Liver (tissue), 9 donors: ENCODE data around the gene ZNF157. TPM values are rescaled to one million over a fixed set of nuclear protein-coding genes. Genes with fewer than 3 reads are reported as not detected.
A peak's percentile ranks its signal among the peaks of the same experiment; 100 is the strongest.

Experiments used
- DNase-seq: peaks from one replicate; pipeline ENCODE4 v3.0.0-alpha.2; 2017; ENCODE audit warnings: low spot score
- H3K27ac ChIP-seq, 2 donors: one replicate each; pipeline ENCODE4 v1.7.0; 2013; ENCODE audit warnings: inconsistent platforms in 2 of 2, low read length in 2 of 2, control low read depth in 1 of 2, low read depth in 1 of 2, mild to moderate bottlenecking in 1 of 2
- H3K27me3 ChIP-seq, 4 donors: one replicate each; pipeline versions ENCODE4 v1.6.1 to v1.7.0; 2013; ENCODE audit warnings: low read length in 3 of 4, inconsistent platforms in 1 of 4, mild to moderate bottlenecking in 1 of 4, moderate library complexity in 1 of 4; ENCODE audit not compliant: control insufficient read depth in 4 of 4, insufficient read depth in 4 of 4
- H3K36me3 ChIP-seq, 4 donors: one replicate each; pipeline versions ENCODE4 v1.6.1 to v1.7.0; 2013; ENCODE audit warnings: low read length in 3 of 4, mild to moderate bottlenecking in 3 of 4, low read depth in 1 of 4, moderate library complexity in 1 of 4; ENCODE audit not compliant: control insufficient read depth in 4 of 4, insufficient read depth in 3 of 4
- H3K4me1 ChIP-seq, 4 donors: one replicate each; pipeline versions ENCODE4 v1.6.1 to v1.7.0; 2013; ENCODE audit warnings: low read length in 3 of 4, mild to moderate bottlenecking in 3 of 4, moderate library complexity in 1 of 4; ENCODE audit not compliant: control insufficient read depth in 4 of 4, insufficient read depth in 4 of 4
- H3K4me3 ChIP-seq, 3 donors: one replicate each; pipeline versions ENCODE4 v1.6.1 to v1.7.0; 2013; ENCODE audit warnings: low read length in 3 of 3, control low read depth in 1 of 3, low read depth in 1 of 3, mild to moderate bottlenecking in 1 of 3
- H3K9ac ChIP-seq, 2 donors: one replicate each; pipeline ENCODE4 v1.7.0; 2013; ENCODE audit warnings: low read length in 2 of 2, mild to moderate bottlenecking in 2 of 2, moderate library complexity in 2 of 2, control low read depth in 1 of 2, low read depth in 1 of 2
- H3K9me3 ChIP-seq, 4 donors: one replicate each; pipeline versions ENCODE4 v1.6.1 to v1.7.0; 2013; ENCODE audit warnings: low read length in 3 of 4; ENCODE audit not compliant: control insufficient read depth in 4 of 4
- CTCF ChIP-seq: fragments of 150-350 bp; IDR thresholded peaks from 2 replicates; pipeline ENCODE4 v1.5.1; 2017; ENCODE audit warnings: improper control_type of control experiment, low read depth, low read length; ENCODE audit not compliant: missing input control
- FOXA1 ChIP-seq: IDR thresholded peaks from 2 replicates; pipeline ENCODE4 v1.6.1; 2016; ENCODE audit warnings: antibody characterized with exemption
- FOXA2 ChIP-seq: IDR thresholded peaks from 2 replicates; pipeline ENCODE4 v1.6.1; 2016; ENCODE audit warnings: antibody characterized with exemption
- GABPA ChIP-seq, 2 donors: IDR thresholded peaks in 1 of 2; conservative IDR thresholded peaks in 1 of 2; 2 replicates each; pipeline ENCODE4 v1.6.1; 2016; ENCODE audit warnings: antibody characterized with exemption in 2 of 2, mild to moderate bottlenecking in 1 of 2, moderate library complexity in 1 of 2
- HNF4A ChIP-seq, 2 donors: conservative IDR thresholded peaks; 2 replicates each; pipeline ENCODE4 v1.6.1; 2016; ENCODE audit warnings: antibody characterized with exemption in 2 of 2, mild to moderate bottlenecking in 2 of 2
- HNF4G ChIP-seq: IDR thresholded peaks from 2 replicates; pipeline ENCODE4 v1.6.1; 2016; ENCODE audit warnings: antibody characterized with exemption
- JUND ChIP-seq, 2 donors: IDR thresholded peaks; 2 replicates each; pipeline ENCODE4 v1.6.1; 2016; ENCODE audit warnings: antibody characterized with exemption in 2 of 2
- NR2F2 ChIP-seq: IDR thresholded peaks from 2 replicates; pipeline ENCODE4 v1.6.1; 2016; ENCODE audit warnings: antibody characterized with exemption
- RAD21 ChIP-seq, 2 donors: IDR thresholded peaks; 2 replicates each; pipeline ENCODE4 v1.6.1; 2016; ENCODE audit warnings: antibody characterized with exemption in 2 of 2, mild to moderate bottlenecking in 2 of 2
- REST ChIP-seq: IDR thresholded peaks from 2 replicates; pipeline ENCODE4 v1.6.1; 2016; ENCODE audit warnings: antibody characterized with exemption, mild to moderate bottlenecking
- RXRA ChIP-seq, 2 donors: IDR thresholded peaks; 2 replicates each; pipeline ENCODE4 v1.6.1; 2017 to 2018; ENCODE audit warnings: antibody characterized with exemption in 2 of 2, mild to moderate bottlenecking in 1 of 2
- SP1 ChIP-seq: IDR thresholded peaks from 2 replicates; pipeline ENCODE4 v1.6.1; 2018; ENCODE audit warnings: antibody characterized with exemption, mild to moderate bottlenecking
- TAF1 ChIP-seq: conservative IDR thresholded peaks from 2 replicates; pipeline ENCODE4 v1.6.1; 2016; ENCODE audit warnings: antibody characterized with exemption, mild to moderate bottlenecking
- YY1 ChIP-seq: IDR thresholded peaks from 2 replicates; pipeline ENCODE4 v1.6.1; 2016; ENCODE audit warnings: antibody characterized with exemption, mild to moderate bottlenecking
- WGBS: extraction: QIAGEN DNeasy Blood & Tissue Kit; methylation state at CpG from one replicate; pipeline ENCODE4 v1.1.7; 2013; 5-methylcytosine and 5-hydroxymethylcytosine counted together
- polyA plus RNA-seq, 2 donors: library from polyadenylated mRNA; stranded (reverse) in 1 of 2; unstranded in 1 of 2; fragments of 200-250 nt in 1 of 2; fragments of >200 nt in 1 of 2; fragmentation: Nextera tagmentation in 1 of 2; extraction: Ambion mirVana in 1 of 2; gene quantifications; one replicate each; pipeline versions ENCODE4 v1.2.1 to v1.2.3, GENCODE V29; 2013 to 2015
- total RNA-seq, 2 donors: library from RNA; depleted of rRNA; stranded (reverse); fragments of >200 nt; gene quantifications; one replicate each; pipeline ENCODE4 v1.2.3, GENCODE V29; 2014
- TF ChIP-seq, protein P1 (sequence below): IDR thresholded peaks from 2 replicates; pipeline ENCODE4 v1.6.1; 2016; ENCODE audit warnings: antibody characterized with exemption
- TF ChIP-seq, protein P2 (sequence below): IDR thresholded peaks from 2 replicates; pipeline ENCODE4 v1.6.1; 2016; ENCODE audit warnings: antibody characterized with exemption
- TF ChIP-seq, protein P3 (sequence below): IDR thresholded peaks from 2 replicates; pipeline ENCODE4 v1.6.1; 2016; ENCODE audit warnings: antibody characterized with exemption
- donor health status: healthy.
- donor health status: healthy.
- donor health status: healthy.
- donor health status: healthy.
- donor health status: healthy.

The ZNF157 gene
- total and polyA plus RNA-seq, 4 donors, result 0.05 TPM; not detected in 3

- no peak for DNase-seq
- H3K9ac ChIP-seq, result no peak overlapping the region
- 94% methylated on average over 2 of the region's 2 CpGs for WGBS
- H3K9me3 ChIP-seq, result peaks cover 12 to 44% (median 37%) of the 10 kb centered on the region in 4 donors
- no peak overlapping the region for H3K27ac ChIP-seq
- peaks cover 0 to 21% (median 14%) of the 10 kb centered on the region in 4 donors for H3K36me3 ChIP-seq
- no peaks in the 10 kb centered on the region for H3K27me3 ChIP-seq
- H3K4me1 ChIP-seq, result no peaks in the 10 kb centered on the region
- peak overlapping the region in 1 of 3 donors; percentile 47 for H3K4me3 ChIP-seq
- TF ChIP-seq GABPA (IDR thresholded peaks at IDR 0.05 in 1 of 2, conservative IDR thresholded peaks at IDR 0.05 in 1 of 2) (no peak), FOXA1 (no peak), RAD21 (IDR thresholded peaks at IDR 0.05) (no peak), NR2F2 (no peak), RXRA (IDR thresholded peaks at IDR 0.05) (no peak), HNF4A (conservative IDR thresholded peaks at IDR 0.05) (no peak), JUND (IDR thresholded peaks at IDR 0.05) (no peak), SP1 (no peak), FOXA2 (no peak), YY1 (no peak), TAF1 (no peak)
- TF ChIP-seq, protein P1, sequence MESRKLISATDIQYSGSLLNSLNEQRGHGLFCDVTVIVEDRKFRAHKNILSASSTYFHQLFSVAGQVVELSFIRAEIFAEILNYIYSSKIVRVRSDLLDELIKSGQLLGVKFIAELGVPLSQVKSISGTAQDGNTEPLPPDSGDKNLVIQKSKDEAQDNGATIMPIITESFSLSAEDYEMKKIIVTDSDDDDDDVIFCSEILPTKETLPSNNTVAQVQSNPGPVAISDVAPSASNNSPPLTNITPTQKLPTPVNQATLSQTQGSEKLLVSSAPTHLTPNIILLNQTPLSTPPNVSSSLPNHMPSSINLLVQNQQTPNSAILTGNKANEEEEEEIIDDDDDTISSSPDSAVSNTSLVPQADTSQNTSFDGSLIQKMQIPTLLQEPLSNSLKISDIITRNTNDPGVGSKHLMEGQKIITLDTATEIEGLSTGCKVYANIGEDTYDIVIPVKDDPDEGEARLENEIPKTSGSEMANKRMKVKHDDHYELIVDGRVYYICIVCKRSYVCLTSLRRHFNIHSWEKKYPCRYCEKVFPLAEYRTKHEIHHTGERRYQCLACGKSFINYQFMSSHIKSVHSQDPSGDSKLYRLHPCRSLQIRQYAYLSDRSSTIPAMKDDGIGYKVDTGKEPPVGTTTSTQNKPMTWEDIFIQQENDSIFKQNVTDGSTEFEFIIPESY, result no peak
- TF ChIP-seq, protein P2, sequence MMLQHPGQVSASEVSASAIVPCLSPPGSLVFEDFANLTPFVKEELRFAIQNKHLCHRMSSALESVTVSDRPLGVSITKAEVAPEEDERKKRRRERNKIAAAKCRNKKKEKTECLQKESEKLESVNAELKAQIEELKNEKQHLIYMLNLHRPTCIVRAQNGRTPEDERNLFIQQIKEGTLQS, result no peak
- TF ChIP-seq, protein P3, sequence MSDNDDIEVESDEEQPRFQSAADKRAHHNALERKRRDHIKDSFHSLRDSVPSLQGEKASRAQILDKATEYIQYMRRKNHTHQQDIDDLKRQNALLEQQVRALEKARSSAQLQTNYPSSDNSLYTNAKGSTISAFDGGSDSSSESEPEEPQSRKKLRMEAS, result no peak
Observed at GRCh38 chrX:47446431-47446830, 76.1 kb downstream of the ZNF157 start.

GRCh38 chrX:47446971-47447370 lies 76.6 kb downstream of the ZNF157 start:
- H3K27ac ChIP-seq, result no peak overlapping the region
- no peaks in the 10 kb centered on the region for H3K27me3 ChIP-seq
- peaks cover 12 to 44% (median 38%) of the 10 kb centered on the region in 4 donors for H3K9me3 ChIP-seq
- H3K4me1 ChIP-seq, result no peaks in the 10 kb centered on the region
- peak overlapping the region in 1 of 3 donors; percentile 12 for H3K4me3 ChIP-seq
- H3K9ac ChIP-seq, result no peak overlapping the region
- TF ChIP-seq HNF4G (no peak), FOXA2 (no peak), REST (no peak), HNF4A (conservative IDR thresholded peaks at IDR 0.05) (no peak), GABPA (IDR thresholded peaks at IDR 0.05 in 1 of 2, conservative IDR thresholded peaks at IDR 0.05 in 1 of 2) (no peak), TAF1 (no peak), CTCF (no peak), YY1 (no peak), JUND (IDR thresholded peaks at IDR 0.05) (no peak), SP1 (no peak), RAD21 (IDR thresholded peaks at IDR 0.05) (no peak), NR2F2 (no peak)
- TF ChIP-seq, protein P3, result no peak
- TF ChIP-seq, protein P2, result no peak
- TF ChIP-seq, protein P1, result no peak
- WGBS, result 99% methylated on average over 2 of the region's 2 CpGs
- DNase-seq, result no peak
- H3K36me3 ChIP-seq, result peaks cover 1 to 21% (median 14%) of the 10 kb centered on the region in 4 donors
